Esophagus squamous epithelium (tissue), 4 donors: Measurements from ENCODE around the gene TSPAN11.

ENCODE experiments used
- POLR2A ChIP-seq, 4 donors: fragments of 450-650 bp; IDR thresholded peaks; one replicate each; pipeline ENCODE4 v1.6.1; 2017; ENCODE audit warnings: antibody characterized with exemption in 4 of 4, mild to moderate bottlenecking in 4 of 4, moderate library complexity in 3 of 4
- TF ChIP-seq, protein P1 (sequence below), 6 experiments: fragments of 450-650 bp in 4 of 6; fragments of 200-600 bp in 2 of 6; sonication (generic) in 2 of 6; IDR thresholded peaks; one replicate each; pipeline ENCODE4 v1.5.1; 2016 to 2019; ENCODE audit warnings: antibody characterized with exemption in 6 of 6, mild to moderate bottlenecking in 4 of 6, moderate library complexity in 4 of 6

DNA sequence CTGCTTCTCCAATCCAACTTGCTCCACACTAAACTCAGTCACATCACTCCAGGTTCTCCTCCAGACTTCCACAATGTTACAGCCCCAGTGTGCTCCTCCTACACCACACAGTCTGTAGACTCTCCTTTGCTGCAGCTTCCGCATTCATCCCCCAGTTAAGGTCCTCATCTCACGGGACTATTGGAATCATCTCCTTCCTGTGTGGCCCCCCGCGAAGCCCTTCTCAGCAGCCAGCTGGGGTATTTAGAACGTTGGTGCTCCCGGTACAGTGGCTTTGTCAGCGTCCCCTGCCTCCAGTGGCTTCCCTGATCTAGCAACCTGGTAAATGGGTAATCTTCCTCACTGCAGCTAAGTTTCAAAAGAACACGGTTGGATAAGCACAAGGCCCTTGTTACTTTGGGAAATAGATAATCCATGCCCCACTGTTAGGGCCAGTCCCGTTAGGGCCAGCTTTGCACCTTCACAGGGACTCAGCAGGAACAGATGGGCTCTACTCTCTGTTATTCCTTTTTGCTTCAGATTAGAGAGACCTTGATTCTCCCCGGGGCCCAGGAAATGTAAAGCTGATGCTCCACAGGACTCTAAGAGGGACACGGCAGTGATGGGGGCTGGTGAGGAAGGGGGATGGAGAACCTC, 823 bp upstream of the TSPAN11 start:
- TF ChIP-seq, protein P1, sequence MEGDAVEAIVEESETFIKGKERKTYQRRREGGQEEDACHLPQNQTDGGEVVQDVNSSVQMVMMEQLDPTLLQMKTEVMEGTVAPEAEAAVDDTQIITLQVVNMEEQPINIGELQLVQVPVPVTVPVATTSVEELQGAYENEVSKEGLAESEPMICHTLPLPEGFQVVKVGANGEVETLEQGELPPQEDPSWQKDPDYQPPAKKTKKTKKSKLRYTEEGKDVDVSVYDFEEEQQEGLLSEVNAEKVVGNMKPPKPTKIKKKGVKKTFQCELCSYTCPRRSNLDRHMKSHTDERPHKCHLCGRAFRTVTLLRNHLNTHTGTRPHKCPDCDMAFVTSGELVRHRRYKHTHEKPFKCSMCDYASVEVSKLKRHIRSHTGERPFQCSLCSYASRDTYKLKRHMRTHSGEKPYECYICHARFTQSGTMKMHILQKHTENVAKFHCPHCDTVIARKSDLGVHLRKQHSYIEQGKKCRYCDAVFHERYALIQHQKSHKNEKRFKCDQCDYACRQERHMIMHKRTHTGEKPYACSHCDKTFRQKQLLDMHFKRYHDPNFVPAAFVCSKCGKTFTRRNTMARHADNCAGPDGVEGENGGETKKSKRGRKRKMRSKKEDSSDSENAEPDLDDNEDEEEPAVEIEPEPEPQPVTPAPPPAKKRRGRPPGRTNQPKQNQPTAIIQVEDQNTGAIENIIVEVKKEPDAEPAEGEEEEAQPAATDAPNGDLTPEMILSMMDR (IDR thresholded peaks at IDR 0.05): no peak
- TF ChIP-seq POLR2A (IDR thresholded peaks at IDR 0.05): no peak
